Neural cell (in vitro differentiated cells): ENCODE data around the gene BMAL1. TPM values are rescaled to one million over a fixed set of nuclear protein-coding genes. Genes with fewer than 3 reads are reported as not detected.

ENCODE experiments used
- H2AFZ ChIP-seq: fragments of 200-600, 300-800 bp; sonication (generic), shearing (Covaris generic); 2 replicates; pipeline ENCODE4 v1.6.0; 2014; ENCODE audit warnings: low read depth, mild to moderate bottlenecking, antibody characterized with exemption, low read length, moderate library complexity
- H3F3A ChIP-seq: fragments of 200-600 bp; shearing (Covaris generic); 2 replicates; pipeline ENCODE4 v1.6.1; 2016; ENCODE audit warnings: mild to moderate bottlenecking, moderate library complexity, mixed read lengths, antibody characterized with exemption, low read length; ENCODE audit not compliant: insufficient read depth, poor library complexity, severe bottlenecking
- H3K27ac ChIP-seq: fragments of 200-600, 300-800 bp; sonication (generic), shearing (Covaris generic); 2 replicates; pipeline ENCODE4 v1.5.1; 2014; ENCODE audit warnings: mild to moderate bottlenecking, low read length, moderate library complexity
- H3K27me3 ChIP-seq: fragments of 300-800, 200-600 bp; sonication (generic), shearing (Covaris generic); 2 replicates; pipeline ENCODE4 v1.6.0; 2014; ENCODE audit warnings: mild to moderate bottlenecking, low read depth, low read length, moderate library complexity; ENCODE audit not compliant: insufficient read depth
- H3K36me3 ChIP-seq: fragments of 300-800, 200-600 bp; sonication (generic), shearing (Covaris generic); 2 replicates; pipeline ENCODE4 v1.5.1; 2014; ENCODE audit warnings: mild to moderate bottlenecking, antibody characterized with exemption, low read length, moderate library complexity; ENCODE audit not compliant: insufficient read depth
- H3K4me2 ChIP-seq: fragments of 300-800, 200-600 bp; sonication (generic), shearing (Covaris generic); 2 replicates; pipeline ENCODE4 v1.6.0; 2014; ENCODE audit warnings: mild to moderate bottlenecking, low read length
- H3K4me3 ChIP-seq: fragments of 300-800, 200-600 bp; sonication (generic), shearing (Covaris generic); 2 replicates; pipeline ENCODE4 v1.5.1; 2014; ENCODE audit warnings: mild to moderate bottlenecking, low read length, moderate library complexity
- H3K79me2 ChIP-seq: fragments of 200-600 bp; shearing (Covaris generic); replicated peaks from 2 replicates; pipeline ENCODE4 v1.6.0; 2014; ENCODE audit warnings: mild to moderate bottlenecking, low read length, moderate library complexity; ENCODE audit not compliant: insufficient read depth
- H3K9ac ChIP-seq: fragments of 300-800, 200-600 bp; sonication (generic), shearing (Covaris generic); 2 replicates; pipeline ENCODE4 v1.6.1; 2016; ENCODE audit warnings: mild to moderate bottlenecking, low read length, mixed read lengths
- H3K9me2 ChIP-seq: fragments of 200-600 bp; shearing (Covaris generic); 2 replicates; pipeline ENCODE4 v1.6.1; 2016; ENCODE audit warnings: mild to moderate bottlenecking, low read length, mixed read lengths; ENCODE audit not compliant: insufficient read depth
- H3K9me3 ChIP-seq: fragments of 200-600, 300-800 bp; sonication (generic), shearing (Covaris generic); 2 replicates; pipeline ENCODE4 v1.6.1; 2016; ENCODE audit warnings: mild to moderate bottlenecking, mixed run types, low read length, moderate library complexity, mixed read lengths
- H4K20me1 ChIP-seq: fragments of 200-600 bp; shearing (Covaris generic); 2 replicates; pipeline ENCODE4 v1.6.1; 2016; ENCODE audit warnings: mild to moderate bottlenecking, mixed run types; ENCODE audit not compliant: insufficient read depth
- EP300 ChIP-seq: fragments of 450-650 bp; conservative IDR thresholded peaks from 2 replicates; pipeline ENCODE4 v1.6.1; 2014; ENCODE audit warnings: antibody characterized with exemption, mild to moderate bottlenecking, moderate library complexity; ENCODE audit not compliant: poor library complexity, severe bottlenecking
- EZH2 ChIP-seq: fragments of 200-600, 300-800 bp; shearing (Covaris generic), sonication (generic); IDR thresholded peaks from 2 replicates; pipeline ENCODE4 v1.6.1; 2014; ENCODE audit warnings: antibody characterized with exemption, low read length, borderline replicate concordance, mild to moderate bottlenecking; ENCODE audit not compliant: insufficient read depth, poor library complexity, severe bottlenecking
- MXI1 ChIP-seq: fragments of 450-650 bp; conservative IDR thresholded peaks from 2 replicates; pipeline ENCODE4 v1.6.1; 2014; ENCODE audit warnings: antibody characterized with exemption, mild to moderate bottlenecking; ENCODE audit not compliant: poor library complexity, severe bottlenecking
- POLR2AphosphoS5 ChIP-seq: IDR thresholded peaks from 2 replicates; pipeline ENCODE4 v1.6.1; 2012
- RAD21 ChIP-seq: fragments of 450-650 bp; conservative IDR thresholded peaks from 2 replicates; pipeline ENCODE4 v1.6.1; 2014; ENCODE audit warnings: antibody characterized with exemption, mild to moderate bottlenecking, moderate library complexity
- REST ChIP-seq: IDR thresholded peaks from 2 replicates; pipeline ENCODE4 v1.6.1; 2012; ENCODE audit warnings: borderline replicate concordance
- SMC3 ChIP-seq: fragments of 450-650 bp; conservative IDR thresholded peaks from 2 replicates; pipeline ENCODE4 v1.6.1; 2014; ENCODE audit warnings: antibody characterized with exemption, mild to moderate bottlenecking, moderate library complexity; ENCODE audit not compliant: poor library complexity
- TAF1 ChIP-seq: IDR thresholded peaks from 2 replicates; pipeline ENCODE4 v1.6.1; 2012; ENCODE audit warnings: low read depth
- polyA plus RNA-seq: library from polyadenylated mRNA; depleted of rRNA; stranded (reverse); fragments of >200 nt; gene quantifications from 2 replicates; pipeline ENCODE4 v1.2.3, GENCODE V29; 2014
- TF ChIP-seq, protein P1 (sequence below): fragments of 450-650 bp; IDR thresholded peaks from 2 replicates; pipeline ENCODE4 v1.5.1; 2014; ENCODE audit warnings: antibody characterized with exemption, mild to moderate bottlenecking, moderate library complexity; ENCODE audit not compliant: poor library complexity, severe bottlenecking

Gene BMAL1
- polyA plus RNA-seq, 1 donor from 2014 or later, result 17.1 TPM

- Histone ChIP-seq H3K27ac (no peak overlapping the region), H3K9ac (no peak overlapping the region), H2AFZ (no peak overlapping the region), H3K9me2 (no peaks in the 10 kb centered on the region), H4K20me1 (no peaks in the 10 kb centered on the region), H3K4me2 (no peak overlapping the region), H3K27me3 (no peaks in the 10 kb centered on the region), H3F3A (no peaks in the 10 kb centered on the region), H3K9me3 (no peaks in the 10 kb centered on the region), H3K4me3 (no peak overlapping the region), H3K36me3 (peaks cover 10% of the 10 kb centered on the region), H3K79me2 (no peaks in the 10 kb centered on the region)
- TF ChIP-seq, protein P1, sequence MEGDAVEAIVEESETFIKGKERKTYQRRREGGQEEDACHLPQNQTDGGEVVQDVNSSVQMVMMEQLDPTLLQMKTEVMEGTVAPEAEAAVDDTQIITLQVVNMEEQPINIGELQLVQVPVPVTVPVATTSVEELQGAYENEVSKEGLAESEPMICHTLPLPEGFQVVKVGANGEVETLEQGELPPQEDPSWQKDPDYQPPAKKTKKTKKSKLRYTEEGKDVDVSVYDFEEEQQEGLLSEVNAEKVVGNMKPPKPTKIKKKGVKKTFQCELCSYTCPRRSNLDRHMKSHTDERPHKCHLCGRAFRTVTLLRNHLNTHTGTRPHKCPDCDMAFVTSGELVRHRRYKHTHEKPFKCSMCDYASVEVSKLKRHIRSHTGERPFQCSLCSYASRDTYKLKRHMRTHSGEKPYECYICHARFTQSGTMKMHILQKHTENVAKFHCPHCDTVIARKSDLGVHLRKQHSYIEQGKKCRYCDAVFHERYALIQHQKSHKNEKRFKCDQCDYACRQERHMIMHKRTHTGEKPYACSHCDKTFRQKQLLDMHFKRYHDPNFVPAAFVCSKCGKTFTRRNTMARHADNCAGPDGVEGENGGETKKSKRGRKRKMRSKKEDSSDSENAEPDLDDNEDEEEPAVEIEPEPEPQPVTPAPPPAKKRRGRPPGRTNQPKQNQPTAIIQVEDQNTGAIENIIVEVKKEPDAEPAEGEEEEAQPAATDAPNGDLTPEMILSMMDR, result no peak
- TF ChIP-seq SMC3, result no peak
Observed at GRCh38 chr11:13386567-13386966, 109.0 kb downstream of the BMAL1 start.

DNA sequence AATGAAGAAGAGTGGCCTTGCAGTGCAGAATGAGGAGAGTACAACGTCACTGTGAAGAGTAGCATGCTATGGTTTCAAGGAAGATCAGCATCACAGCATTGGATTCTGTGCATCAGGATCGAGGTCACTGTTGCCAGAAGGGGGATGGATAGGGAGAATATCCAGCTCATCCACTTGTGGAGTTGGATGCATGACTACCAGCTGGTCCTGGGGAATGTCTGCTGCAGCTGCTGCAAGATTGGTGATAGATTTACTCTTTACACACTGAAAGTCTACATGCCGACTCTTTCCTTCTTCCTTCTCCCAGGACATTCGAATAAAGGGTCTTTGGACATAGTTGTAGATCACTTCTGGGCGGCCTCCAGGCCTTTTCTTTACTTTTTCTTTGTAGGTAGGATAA, 111.2 kb downstream of the BMAL1 start:
- H3K9me2 ChIP-seq, result no peaks in the 10 kb centered on the region
- H2AFZ ChIP-seq, result no peak overlapping the region
- no peaks in the 10 kb centered on the region for H3F3A ChIP-seq
- H3K9ac ChIP-seq, result no peak overlapping the region
- no peaks in the 10 kb centered on the region for H3K79me2 ChIP-seq
- H4K20me1 ChIP-seq, result no peaks in the 10 kb centered on the region
- H3K27ac ChIP-seq, result no peak overlapping the region
- no peak overlapping the region for H3K4me2 ChIP-seq
- H3K4me3 ChIP-seq, result no peak overlapping the region
- TF ChIP-seq MXI1, result no peak
- TF ChIP-seq EP300, result no peak
- no peak for TF ChIP-seq SMC3
- TF ChIP-seq POLR2AphosphoS5, result no peak
- TF ChIP-seq, protein P1, result no peak
- no peak for TF ChIP-seq TAF1
- no peak for TF ChIP-seq REST
- no peak for TF ChIP-seq EZH2
- no peak for TF ChIP-seq RAD21
- H3K27me3 ChIP-seq, result no peaks in the 10 kb centered on the region
- peaks cover 10% of the 10 kb centered on the region for H3K36me3 ChIP-seq
- no peaks in the 10 kb centered on the region for H3K9me3 ChIP-seq
